ENCODE results near the gene MYBL2.

MYBL2 gene

DNA sequence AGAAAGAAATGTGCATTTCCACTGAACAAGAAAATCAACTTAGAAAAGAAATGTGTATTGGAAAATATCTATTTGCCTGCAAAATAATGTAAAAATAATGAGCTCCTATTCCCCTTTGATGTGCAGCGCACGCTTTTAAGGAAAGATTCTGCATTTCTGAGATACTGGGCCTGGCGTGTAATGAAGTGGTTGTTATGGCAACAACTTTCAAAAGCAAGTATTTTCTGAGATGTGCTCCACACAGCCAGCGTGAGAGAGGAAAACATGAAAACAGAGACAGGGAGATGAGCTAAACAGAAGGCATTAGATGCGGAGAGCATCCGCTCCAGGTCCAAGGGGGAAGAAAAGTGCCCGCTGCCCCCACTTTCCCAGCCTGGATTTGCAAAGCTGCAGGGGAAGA, 99.0 kb downstream of the MYBL2 start:
- Mint-ChIP-seq H3K27ac (no peak overlapping the region), H3K27me3 (peaks cover 24% of the 10 kb centered on the region), H3K4me1 (ENCODE audit: low read depth) (no peaks in the 10 kb centered on the region), H3K9me3 (no peaks in the 10 kb centered on the region), H3K36me3 (ENCODE audit: low read depth) (no peaks in the 10 kb centered on the region), H3K4me3 (no peak overlapping the region)
- no peak for DNase-seq
